ENCODE measurements around the gene CCL21.
"Not testable (repeated sequence)": the region's sequence is repeated elsewhere in the genome, so short reads cannot be mapped to it uniquely, and the experiment has no call there.

- TF ChIP-seq CTCF, POLR2A, POLR2AphosphoS5 (IDR thresholded peaks at IDR 0.05): not testable (repeated sequence)
Measured at GRCh38 chr9:34740176-34740575, 30.2 kb upstream of the CCL21 start.

Measured in prostate gland (tissue), 2 donors.